ENCODE data around the gene THADA.

Gene THADA

GRCh38 chr2:43372416-43373081 lies 223.3 kb downstream of the THADA start:
- no peak for DNase-seq (ENCODE audit: low read depth)
- H3K4me3 ChIP-seq (ENCODE audit: low read depth, low read length), result no peak overlapping the region
- TF ChIP-seq CTCF (IDR thresholded peaks at IDR 0.05; ENCODE audit: insufficient read depth, low read depth, low read length, missing control alignments), result no peak

GRCh38 chr2:43370705-43371104 lies 225.1 kb downstream of the THADA start:
- DNase-seq (ENCODE audit: low read depth), result no peak
- TF ChIP-seq CTCF (IDR thresholded peaks at IDR 0.05; ENCODE audit: insufficient read depth, low read depth, low read length, missing control alignments), result no peak
- no peak overlapping the region for H3K4me3 ChIP-seq (ENCODE audit: low read depth, low read length)

DNA sequence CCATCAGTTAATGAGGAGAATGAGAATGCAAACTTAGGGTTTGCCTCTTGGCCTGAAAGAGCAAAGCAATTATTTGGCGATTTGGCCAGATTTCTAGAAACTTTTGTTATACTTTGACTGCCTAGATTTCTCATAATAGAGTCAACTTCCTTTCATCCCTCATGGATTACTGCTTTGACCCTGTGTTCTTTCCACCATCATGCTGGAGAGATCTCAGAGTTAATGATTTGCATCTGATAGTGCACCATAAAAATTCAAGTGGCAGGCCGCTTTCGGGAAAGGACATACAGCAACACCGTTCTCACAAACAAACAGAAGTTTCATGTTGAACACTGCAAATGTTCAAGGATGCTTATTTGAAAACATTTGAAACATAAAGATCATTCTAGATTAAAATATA lies 225.7 kb downstream of the THADA start:
- DNase-seq (ENCODE audit: low read depth), result no peak
- no peak for TF ChIP-seq CTCF (IDR thresholded peaks at IDR 0.05; ENCODE audit: insufficient read depth, low read depth, low read length, missing control alignments)
- no peak overlapping the region for H3K4me3 ChIP-seq (ENCODE audit: low read depth, low read length)

DNA sequence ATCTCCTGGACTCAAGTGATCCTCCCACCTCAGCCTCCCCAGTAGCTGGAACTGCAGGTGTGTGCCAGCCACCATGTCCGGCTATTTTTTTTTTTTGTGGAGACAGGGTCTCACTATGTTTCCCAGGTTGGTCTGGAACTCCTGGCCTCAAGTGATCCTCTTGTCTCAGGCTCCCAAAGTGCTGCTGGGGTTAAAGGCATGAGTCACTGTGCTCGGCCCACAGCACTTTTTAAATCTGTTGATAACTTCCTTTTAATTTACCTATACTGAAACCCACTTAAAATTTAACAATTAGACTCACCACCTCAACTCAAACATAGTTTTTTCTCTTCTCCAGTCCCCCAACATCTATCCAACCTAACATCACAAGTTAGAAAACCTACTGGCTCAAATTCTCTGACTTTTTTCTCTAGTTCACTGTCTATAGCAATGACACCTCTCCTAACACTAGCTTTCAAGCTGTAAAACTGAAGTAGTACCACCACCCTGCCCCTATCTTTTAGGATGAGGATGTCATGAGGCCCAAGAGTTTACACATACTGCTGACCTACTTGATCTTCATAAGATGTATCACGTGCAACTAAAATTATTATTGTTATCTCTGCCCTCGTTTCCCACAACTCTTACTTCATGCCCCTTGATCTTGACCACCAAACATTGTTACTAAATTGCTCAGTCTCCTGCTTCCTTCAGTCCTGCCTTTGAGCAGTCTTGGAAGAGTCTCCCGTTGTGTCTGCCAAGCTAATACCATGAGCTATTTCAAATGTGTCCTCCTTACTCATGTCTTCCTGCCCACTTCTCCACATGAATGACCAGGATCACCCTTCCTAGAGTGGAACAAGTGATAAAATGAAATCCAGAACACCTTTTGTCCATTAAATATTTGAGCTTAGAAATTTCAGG lies 227.1 kb downstream of the THADA start:
- H3K4me3 ChIP-seq (ENCODE audit: low read depth, low read length), result no peak overlapping the region
- no peak for TF ChIP-seq CTCF (IDR thresholded peaks at IDR 0.05; ENCODE audit: insufficient read depth, low read depth, low read length, missing control alignments)
- no peak for DNase-seq (ENCODE audit: low read depth)

- TF ChIP-seq CTCF (IDR thresholded peaks at IDR 0.05; ENCODE audit: insufficient read depth, low read depth, low read length, missing control alignments), result no peak
- DNase-seq (ENCODE audit: low read depth), result peak; percentile 51
- H3K4me3 ChIP-seq (ENCODE audit: low read depth, low read length), result no peak overlapping the region
Observed at GRCh38 chr2:43367012-43367782, 228.6 kb downstream of the THADA start.

DNA sequence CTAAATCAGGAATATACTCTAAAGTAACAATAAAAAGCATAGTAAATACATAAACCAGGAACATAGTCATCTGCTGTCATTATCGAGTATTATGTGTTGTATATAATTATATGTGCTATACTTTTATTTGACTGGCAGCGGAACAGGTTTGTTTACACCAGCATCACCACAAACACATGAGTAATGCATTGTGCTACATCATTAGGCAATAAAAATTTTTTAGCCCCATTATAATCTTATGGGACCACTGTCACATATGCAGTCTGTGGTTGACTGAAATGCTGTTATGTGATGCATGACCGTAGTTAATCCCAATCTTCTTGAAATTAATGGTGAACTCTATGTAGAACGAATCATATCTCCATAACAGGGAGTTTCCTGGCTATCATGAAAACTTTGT lies 232.7 kb downstream of the THADA start:
- DNase-seq (ENCODE audit: low read depth), result no peak
- no peak overlapping the region for H3K4me3 ChIP-seq (ENCODE audit: low read depth, low read length)
- TF ChIP-seq CTCF (IDR thresholded peaks at IDR 0.05; ENCODE audit: insufficient read depth, low read depth, low read length, missing control alignments), result no peak

Data from GM12865 (cell line).